ENCODE data around the gene DEPP1. TPM values are rescaled to one million over a fixed set of nuclear protein-coding genes. Genes with fewer than 3 reads are reported as not detected.

DEPP1 gene
- total and polyA plus RNA-seq, 10 of the 15 experiments (the other 5 are each of a cell fraction or from before 2014, with no cell fraction given), result 1.7 to 12.1 (median 7.3) TPM

GRCh38 chr10:44932517-44933450, 45.8 kb downstream of the DEPP1 start (continued):
- no peak for TF ChIP-seq MTA2 (IDR thresholded peaks at IDR 0.05; ENCODE audit: low read depth)
- TF ChIP-seq ZNF24 (IDR thresholded peaks at IDR 0.05), result no peak
- TF ChIP-seq ZBTB4 (CRISPR knock-in tag; IDR thresholded peaks at IDR 0.05), result no peak
- TF ChIP-seq EGR1 (IDR thresholded peaks at IDR 0.05; ENCODE audit: borderline replicate concordance in 1 of 2, low read depth in 2 of 2, low read length in 2 of 2), result no peak
- TF ChIP-seq CHD4 (IDR thresholded peaks at IDR 0.05), result no peak
- no peak for TF ChIP-seq ZNF207 (IDR thresholded peaks at IDR 0.05; ENCODE audit: borderline replicate concordance)
- TF ChIP-seq, protein P1, sequence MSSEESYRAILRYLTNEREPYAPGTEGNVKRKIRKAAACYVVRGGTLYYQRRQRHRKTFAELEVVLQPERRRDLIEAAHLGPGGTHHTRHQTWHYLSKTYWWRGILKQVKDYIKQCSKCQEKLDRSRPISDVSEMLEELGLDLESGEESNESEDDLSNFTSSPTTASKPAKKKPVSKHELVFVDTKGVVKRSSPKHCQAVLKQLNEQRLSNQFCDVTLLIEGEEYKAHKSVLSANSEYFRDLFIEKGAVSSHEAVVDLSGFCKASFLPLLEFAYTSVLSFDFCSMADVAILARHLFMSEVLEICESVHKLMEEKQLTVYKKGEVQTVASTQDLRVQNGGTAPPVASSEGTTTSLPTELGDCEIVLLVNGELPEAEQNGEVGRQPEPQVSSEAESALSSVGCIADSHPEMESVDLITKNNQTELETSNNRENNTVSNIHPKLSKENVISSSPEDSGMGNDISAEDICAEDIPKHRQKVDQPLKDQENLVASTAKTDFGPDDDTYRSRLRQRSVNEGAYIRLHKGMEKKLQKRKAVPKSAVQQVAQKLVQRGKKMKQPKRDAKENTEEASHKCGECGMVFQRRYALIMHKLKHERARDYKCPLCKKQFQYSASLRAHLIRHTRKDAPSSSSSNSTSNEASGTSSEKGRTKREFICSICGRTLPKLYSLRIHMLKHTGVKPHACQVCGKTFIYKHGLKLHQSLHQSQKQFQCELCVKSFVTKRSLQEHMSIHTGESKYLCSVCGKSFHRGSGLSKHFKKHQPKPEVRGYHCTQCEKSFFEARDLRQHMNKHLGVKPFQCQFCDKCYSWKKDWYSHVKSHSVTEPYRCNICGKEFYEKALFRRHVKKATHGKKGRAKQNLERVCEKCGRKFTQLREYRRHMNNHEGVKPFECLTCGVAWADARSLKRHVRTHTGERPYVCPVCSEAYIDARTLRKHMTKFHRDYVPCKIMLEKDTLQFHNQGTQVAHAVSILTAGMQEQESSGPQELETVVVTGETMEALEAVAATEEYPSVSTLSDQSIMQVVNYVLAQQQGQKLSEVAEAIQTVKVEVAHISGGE (CRISPR knock-in tag; IDR thresholded peaks at IDR 0.05), result no peak
- no peak for TF ChIP-seq ZNF592 (IDR thresholded peaks at IDR 0.05)
- no peak for TF ChIP-seq YBX1 (IDR thresholded peaks at IDR 0.05)
- no peak for TF ChIP-seq CHD1 (IDR thresholded peaks at IDR 0.05; ENCODE audit: low read depth, low read length)
- TF ChIP-seq POLR2AphosphoS5 (IDR thresholded peaks at IDR 0.05; ENCODE audit: low read length), result no peak
- no peak for TF ChIP-seq TBL1XR1 (IDR thresholded peaks at IDR 0.05; ENCODE audit: low read depth, low read length)
- no peak for TF ChIP-seq REST (IDR thresholded peaks at IDR 0.05; ENCODE audit: low read depth, low read length)
- no peak for TF ChIP-seq FOS (IDR thresholded peaks at IDR 0.05; ENCODE audit: borderline replicate concordance, extremely low read depth, insufficient read length)
